SHP77 (cell line): Measurements from ENCODE around the gene IQSEC1.

Experiments
- DNase-seq, 2 experiments: peaks; one replicate each; lab custom pipeline; 2025; lab: John Stamatoyannopoulos, UW

The IQSEC1 gene

DNA sequence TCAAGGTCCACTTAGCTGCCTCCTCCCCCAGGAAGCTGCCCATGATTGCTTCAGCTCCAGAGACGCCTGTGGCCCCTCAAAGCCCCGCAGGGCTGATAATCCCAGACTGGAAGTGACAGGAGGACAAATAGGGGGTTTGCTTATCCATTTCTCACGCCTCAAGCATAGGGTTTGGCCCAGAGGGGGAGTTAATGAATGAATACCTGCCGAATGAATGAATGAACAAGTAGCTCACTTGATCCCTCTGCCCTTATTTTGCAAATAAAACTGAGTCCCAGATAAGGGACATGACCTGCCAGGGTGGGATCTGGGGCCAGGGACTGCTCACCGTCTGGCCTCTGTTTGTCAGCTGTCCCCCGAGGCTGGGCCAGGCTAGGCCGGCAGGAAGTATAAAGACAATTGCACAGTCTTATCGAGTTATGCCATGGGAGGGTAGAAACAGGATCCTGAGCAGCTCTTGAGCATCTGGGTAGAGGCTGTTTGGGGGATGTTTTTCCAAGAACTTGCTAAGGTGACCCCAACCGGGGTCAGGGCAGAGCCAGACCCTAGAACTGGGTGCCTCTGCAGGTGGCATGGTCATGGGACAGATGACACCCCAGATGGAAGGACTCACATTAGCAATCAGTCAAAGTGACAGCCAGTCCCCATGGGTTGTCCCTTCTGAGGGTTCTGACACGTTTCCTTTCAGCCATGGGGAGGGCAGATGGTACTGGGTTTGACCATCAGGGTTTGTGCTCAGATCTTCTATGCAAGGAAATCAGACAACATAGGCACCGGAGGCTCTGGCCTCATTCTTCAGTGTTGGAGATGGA is 45.0 kb downstream of the IQSEC1 start:
- no peak for DNase-seq

DNA sequence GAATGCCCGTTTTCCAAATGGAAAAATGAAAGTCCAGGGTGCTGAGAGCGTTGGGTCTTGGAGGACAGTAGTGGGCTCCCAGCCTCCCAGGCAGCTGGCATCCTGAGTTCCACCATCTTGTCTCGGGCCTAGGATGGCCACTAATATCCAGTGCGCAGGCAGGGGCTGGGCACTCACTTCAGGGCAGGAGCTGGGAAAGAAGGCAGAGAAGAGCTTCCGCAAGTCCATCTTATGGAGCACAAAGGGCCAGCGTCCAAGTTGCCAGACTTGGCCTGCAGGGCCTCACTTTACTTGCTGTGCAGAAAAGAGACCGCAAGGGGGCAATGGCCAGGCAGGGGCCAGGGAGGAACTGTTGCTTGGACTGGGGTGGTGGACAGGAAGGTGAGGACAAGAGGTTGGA is 46.1 kb downstream of the IQSEC1 start:
- no peak for DNase-seq

- DNase-seq: no peak
Observed at GRCh38 chr3:13026534-13026933, 46.7 kb downstream of the IQSEC1 start.

GRCh38 chr3:13025778-13026518 is 47.3 kb downstream of the IQSEC1 start:
- no peak for DNase-seq

DNA sequence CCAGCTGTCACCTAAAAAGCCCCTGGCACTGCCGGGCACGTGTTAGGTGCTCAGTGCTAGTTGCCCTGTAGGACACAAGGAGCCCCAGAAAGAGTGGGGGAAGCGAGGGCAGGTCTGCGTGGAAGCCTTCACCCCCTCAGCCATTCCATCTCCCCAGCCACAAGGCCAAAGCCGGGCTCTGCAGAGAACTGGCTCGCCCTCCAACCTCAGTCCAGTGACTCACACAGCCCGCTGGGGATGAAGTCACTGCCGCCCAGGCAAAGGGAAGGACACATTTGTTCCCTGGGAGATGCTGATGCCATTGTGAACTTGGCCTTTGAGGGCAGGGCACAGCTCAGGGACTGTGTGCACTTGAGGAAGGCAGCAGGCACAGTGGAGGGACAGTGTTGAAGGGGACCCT is 48.1 kb downstream of the IQSEC1 start:
- peak in 1 of 2 experiments; percentile 11 for DNase-seq

DNA sequence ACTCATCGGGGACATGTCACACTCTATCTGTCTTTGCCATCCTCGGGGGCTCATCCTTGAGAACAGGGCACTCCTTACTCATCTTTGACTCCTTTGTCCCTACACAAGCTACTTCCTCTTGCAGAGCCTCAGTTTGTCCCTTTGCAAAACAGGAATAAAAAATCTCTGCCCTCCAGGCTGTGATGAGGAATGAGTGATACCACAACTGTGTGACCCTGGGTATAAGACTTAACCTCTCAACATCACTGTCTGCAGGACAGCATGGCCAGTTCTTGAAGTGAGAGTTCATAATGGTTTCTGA is 48.5 kb downstream of the IQSEC1 start:
- no peak for DNase-seq

DNA sequence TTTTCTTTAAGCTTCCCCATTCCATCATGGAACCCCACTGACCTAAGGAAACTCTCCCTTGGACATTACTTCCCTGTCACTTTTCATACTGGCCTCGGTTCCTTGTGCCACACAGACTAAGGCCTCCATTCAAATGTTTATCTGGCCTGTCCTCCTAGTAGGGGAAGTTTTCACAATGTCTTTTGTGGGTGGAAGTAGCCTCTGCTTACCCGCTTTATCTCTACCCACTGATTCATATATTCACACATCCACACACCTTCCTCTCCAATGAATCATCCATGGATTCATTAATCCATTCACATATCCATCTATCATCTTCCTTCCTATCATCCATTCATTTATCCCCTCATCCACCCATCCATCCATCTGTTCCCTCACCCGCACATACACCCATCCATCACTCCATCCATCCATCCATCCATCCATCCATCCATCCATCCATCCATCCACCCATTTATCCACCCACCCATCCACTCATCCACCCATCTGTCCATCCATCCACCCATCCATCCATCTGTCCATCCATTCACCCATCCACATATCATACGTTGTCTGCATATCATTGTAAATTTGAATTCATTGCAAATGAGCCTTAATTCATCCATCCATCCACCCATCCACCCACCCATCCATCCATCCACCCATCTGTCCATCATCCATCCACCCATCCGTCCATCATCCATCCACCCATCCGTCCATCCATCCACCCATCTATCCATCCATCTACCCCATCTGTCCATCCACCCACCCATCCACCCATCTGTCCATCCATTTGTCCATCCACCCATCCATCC is 49.1 kb downstream of the IQSEC1 start:
- no peak for DNase-seq

DNA sequence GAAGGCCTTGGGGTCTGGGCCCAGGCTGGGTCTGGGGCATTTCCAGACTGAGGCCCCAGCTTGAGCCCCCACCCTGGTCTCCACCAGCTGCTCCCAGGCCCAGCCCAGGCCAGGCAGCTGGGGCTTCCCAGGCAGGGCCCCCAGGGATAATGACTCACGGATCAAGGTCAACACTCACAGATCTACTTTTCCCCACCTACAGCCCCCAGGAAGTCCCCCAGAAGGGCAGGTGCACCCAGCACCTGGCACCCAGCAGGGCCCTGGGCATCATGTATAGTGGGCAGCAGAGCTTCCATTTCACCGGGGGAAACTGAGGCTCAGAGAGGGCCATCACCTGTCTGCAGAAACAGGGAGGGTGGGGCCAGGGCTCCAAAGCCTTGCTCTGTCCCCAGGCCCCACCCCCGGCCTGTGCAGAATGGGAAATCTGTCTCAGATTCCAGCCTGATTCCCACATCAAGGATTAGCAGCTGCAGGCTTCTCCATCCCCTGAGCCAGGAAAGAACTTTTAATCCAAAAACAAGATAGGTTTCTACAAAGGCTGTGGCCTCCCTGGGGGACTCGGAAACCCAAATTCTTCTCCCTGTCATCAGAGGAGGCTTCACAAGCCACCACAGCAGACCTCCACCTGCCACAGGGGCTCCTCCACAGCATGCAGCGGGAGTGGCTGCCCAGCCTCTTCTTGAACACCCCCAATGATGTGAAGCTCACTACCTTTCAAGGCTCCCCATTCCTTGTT is 49.8 kb downstream of the IQSEC1 start:
- DNase-seq: peak; percentile 28 to 73

DNA sequence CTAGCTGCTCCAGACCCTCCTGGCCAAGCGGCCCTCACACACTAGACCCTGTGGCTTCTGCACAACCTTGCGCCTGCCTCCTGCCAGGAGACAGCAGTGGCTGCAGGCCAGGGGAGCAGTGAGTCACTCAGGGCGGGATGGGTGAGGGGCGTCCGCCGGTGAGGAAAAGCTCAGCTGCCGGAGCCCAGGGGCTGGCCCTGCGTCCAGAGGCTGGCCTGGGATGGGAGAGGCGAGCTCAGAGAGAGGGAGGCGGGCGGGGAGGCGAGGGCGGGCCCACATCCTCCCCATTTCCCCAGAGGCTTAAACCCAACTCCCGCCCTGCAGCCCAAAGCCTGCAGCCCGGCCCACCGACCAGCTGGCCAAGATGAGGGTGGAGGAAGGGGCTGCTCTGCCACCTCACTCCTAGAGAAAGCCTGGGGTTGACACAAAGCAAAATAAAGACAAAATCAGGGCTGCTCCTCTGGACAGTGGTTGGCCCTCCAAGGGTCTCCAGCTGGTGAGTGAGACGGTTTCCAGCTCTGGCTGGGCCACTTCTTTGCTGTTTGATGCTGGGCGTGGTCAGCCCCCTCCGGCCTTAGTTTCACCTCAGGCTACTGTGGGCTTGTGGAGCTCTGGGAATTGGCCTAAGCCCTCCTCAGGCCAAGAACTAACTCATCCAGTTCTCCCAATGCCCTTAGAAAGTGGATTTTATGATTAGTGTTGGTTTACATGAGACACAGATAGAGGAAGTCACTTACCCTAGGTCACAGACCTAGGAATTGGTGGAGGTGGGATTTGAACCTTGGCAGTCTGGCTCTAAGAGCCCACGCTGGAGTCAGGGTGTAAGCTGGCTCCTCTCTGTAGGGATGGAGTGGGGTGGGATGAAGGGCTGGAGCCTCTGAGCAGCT is 50.6 kb downstream of the IQSEC1 start:
- peak; percentile 54 to 68 for DNase-seq

DNA sequence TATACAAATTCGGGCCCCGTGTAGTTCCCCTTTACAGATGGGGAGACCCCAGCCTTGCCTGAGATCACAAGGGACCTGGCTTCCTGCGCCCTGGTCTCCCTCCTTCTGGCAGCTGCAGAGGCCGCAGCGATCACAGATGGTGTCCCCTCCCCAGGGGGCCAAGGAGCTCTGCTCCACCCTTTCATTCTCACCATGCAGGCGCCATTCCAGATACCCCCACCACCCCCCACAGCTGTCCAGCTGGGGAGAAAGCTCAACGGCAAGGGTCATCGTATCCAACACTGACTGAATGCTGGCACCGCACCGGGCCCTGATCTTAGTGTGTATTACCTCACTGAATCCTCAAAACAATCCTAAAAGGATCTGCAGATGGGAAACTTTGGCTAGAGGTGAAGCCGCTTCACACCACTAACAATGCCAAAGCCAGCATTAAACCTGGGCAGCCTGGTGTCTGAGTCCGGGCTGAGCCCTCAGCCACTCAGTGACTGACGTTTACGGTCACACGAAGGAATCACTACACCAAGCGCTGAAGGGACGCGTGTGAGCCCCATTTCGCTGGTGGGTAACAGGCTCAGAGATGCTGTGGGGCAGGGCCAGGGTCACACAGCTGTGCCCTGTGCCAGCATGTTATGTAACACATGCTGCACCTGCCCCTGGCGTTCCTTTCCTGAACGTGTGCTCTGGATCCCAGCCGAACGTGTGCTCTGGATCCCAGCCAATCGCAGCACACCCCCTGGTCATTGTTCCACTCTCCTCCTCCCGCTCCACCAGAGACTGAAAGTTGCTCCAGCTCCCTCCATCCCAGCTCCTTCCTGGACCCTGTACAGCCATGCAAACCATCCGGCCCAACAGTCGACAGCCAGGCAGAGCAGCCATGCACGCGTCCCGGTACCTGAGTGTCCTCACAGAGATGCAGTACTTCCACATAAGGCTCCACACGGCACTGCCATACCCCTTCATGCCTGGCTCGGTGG is 51.8 kb downstream of the IQSEC1 start:
- DNase-seq: peak; percentile 58 to 68

DNA sequence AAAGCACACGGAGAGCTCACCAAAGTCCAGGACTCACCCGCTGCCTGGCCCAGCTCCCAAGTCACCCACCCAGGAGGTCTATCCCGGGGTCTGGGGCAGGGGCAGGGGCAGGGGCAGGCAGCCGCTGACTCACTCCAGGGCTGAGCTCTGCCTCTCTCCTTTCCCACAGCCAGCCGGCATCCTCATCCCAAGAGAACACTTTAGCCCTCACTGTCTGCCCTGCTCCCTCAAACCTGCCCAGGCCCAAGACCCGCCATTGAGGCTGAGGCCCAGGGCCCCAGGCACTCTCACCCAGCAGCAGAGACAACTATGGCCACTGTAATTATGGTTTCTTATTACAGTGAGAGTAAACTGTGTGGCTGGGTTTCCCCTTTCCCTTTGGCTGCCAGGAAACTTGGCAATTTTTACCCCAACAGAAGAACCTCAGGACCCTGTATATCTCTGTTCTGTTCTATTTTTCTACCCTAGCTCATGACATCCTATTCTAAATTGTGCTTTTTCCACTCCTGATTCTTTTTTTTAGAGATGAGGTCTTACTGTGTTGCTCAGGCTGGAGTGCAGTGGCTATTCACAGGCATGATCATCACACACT is 53.0 kb downstream of the IQSEC1 start:
- DNase-seq: no peak

DNA sequence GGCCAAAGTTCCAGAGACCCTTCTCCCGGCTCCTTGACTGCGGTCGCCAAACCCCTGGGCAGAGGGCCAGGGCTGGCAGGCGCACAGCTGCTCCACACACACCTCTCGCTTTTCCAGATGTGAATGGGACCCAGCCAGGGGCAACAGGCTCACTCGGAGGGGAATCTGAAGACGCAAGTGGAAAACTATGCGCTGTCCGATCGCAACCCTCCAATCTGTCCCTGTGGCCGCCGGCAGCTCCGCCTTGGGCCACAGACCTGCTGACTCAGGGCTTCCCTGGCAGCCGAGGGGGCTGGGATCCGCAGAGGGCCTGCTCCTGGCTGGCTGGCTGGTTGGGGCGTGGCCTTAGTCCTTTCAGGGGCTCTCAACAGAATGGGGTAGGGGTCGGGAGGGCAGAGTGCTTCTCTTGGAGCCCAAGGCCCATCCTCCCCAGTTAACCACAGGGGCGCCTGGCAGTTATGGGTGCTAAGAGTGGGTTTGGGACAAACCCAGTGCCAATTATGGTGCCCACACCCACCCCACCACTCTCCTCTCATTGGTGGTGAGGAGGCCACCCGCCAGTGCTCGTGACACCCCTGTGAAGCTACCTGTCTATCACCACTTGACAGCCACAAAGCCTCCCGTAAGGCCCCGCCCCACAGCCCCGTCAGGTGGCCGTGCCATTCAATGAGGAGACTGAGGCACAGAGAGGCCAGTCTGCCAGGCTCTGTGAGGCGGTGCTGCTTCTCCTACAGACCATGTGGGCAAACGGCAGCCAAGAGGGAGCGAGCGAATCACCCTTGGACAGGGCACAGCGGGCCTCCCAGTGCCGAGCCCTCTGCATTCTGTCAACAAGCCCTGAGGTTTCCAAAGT is 53.8 kb downstream of the IQSEC1 start:
- DNase-seq: no peak

DNA sequence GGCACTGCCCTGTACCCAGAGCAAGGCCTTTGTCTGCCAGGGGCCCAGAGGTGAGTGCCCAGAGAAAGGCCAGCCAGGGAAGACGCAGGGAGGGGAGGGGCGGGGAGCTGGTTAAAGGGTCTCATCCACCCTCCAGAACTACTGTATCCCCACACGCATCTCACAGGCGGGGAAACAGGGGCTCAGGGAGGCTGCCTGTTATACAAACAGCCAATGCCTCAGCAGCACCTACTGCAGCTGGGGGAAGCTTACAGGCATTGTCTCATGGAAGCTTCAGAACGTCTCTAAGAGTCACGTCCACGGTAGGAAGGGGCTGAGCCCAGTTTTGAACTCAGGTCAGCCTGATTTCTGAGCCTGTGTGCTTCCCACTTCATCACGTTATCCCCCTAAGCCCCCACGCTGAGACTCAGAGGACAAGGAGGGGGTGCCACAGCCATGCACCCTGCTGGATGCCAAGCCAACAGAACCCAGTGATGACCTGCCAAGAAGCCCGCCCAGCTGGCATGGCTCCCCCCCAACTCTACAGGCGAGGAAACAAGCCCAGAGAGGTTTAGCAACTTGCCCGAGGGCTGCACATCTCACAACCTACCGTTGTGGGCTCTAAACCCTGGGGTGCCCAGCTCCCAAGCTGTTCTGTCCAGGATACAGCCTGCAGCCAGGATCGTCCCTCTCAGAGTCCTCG is 54.5 kb downstream of the IQSEC1 start:
- DNase-seq: no peak

DNA sequence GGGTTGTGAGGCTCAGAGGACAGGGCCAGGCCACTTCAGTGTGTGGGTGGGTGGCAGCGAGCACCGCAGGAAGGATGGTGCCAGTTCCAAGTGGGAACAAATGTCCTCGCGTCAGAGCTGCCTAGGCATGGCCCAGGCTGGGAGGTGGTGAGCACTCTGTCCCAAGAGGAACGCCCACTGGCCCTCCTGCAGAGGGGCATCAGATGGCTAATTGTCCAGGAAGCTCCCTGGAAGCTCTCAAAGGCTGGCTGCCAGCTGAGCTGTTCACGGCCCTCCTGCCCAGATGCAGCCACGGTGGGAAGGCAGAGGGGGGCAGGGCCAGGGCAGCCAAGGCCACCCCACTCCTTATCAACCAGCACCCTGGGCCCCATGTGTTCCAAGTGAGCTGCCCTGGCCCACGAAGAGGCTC is 55.2 kb downstream of the IQSEC1 start:
- no peak for DNase-seq

- DNase-seq: no peak
Observed at GRCh38 chr3:13017361-13018042, 55.7 kb downstream of the IQSEC1 start.

DNA sequence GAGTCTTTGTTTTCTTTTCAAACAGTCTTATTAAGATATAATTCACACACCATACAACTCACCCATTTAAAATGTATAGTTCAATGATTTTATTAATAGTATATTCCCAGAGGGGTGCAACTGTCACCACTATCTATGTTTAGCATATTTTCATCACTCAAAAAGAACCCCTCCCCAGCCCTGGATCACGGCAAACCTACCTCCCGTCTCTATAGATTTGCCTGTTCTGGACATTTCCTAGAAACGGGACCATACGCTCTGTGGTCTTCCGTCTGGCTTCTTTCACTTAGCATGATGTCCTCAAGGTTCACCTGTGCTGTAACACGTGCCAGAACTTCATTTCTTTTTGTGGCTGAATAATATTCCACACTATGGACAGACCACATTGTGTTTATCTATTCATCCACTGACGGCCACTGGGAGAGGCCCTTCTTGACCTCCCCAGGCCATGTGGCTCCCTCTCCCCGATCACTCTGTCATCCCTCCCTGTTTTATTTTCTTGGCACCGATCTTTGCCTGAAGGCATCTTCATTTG is 56.4 kb downstream of the IQSEC1 start:
- no peak for DNase-seq

- DNase-seq: peak; percentile 47 to 69
Observed at GRCh38 chr3:13016083-13016720, 57.0 kb downstream of the IQSEC1 start.
